SK-N-SH treated with all-trans-retinoic acid at 6 μM for 48 hours (cell line): ENCODE measurements around the gene ULK4.

Source experiments
- ARNTL ChIP-seq: fragments of 450-650 bp; formaldehyde crosslinking; IDR thresholded peaks from 2 replicates; pipeline ENCODE4 v1.5.0; 2020; ENCODE audit warnings: low read depth, mild to moderate bottlenecking, moderate library complexity, borderline replicate concordance
- BACH2 ChIP-seq: fragments of 250-450 bp; sonication (Bioruptor Pico); IDR thresholded peaks from 2 replicates; pipeline ENCODE4 v1.9.0; 2021; ENCODE audit warnings: mild to moderate bottlenecking, borderline replicate concordance
- ESRRG ChIP-seq: fragments of 250-450 bp; sonication (Bioruptor Pico); IDR thresholded peaks from 2 replicates; pipeline ENCODE4 v1.6.1; 2021; ENCODE audit warnings: mild to moderate bottlenecking
- OSR1 ChIP-seq: fragments of 250-450 bp; sonication (Bioruptor Pico); IDR thresholded peaks from 2 replicates; pipeline ENCODE4 v1.8.0; 2022; ENCODE audit warnings: moderate library complexity, mild to moderate bottlenecking, inconsistent platforms
- RARB ChIP-seq: fragments of 250-450 bp; sonication (Bioruptor Pico); IDR thresholded peaks from 2 replicates; pipeline ENCODE4 v1.8.0; 2021; ENCODE audit warnings: mild to moderate bottlenecking, moderate library complexity
- TF ChIP-seq, protein P1 (sequence below): fragments of 250-450 bp; sonication (Bioruptor Pico); IDR thresholded peaks from 2 replicates; pipeline ENCODE4 v1.8.0; 2021; ENCODE audit warnings: low read depth, mild to moderate bottlenecking, moderate library complexity, borderline replicate concordance
- TF ChIP-seq, protein P2 (sequence below): fragments of 250-450 bp; sonication (Bioruptor Pico); IDR thresholded peaks from 2 replicates; pipeline ENCODE4 v1.5.1; 2021; ENCODE audit warnings: mild to moderate bottlenecking, moderate library complexity
- TF ChIP-seq, protein P3 (sequence below): fragments of 250-450 bp; sonication (Bioruptor Pico); IDR thresholded peaks from 2 replicates; pipeline ENCODE4 v1.8.0; 2020; ENCODE audit warnings: mild to moderate bottlenecking, moderate library complexity, borderline replicate concordance

DNA sequence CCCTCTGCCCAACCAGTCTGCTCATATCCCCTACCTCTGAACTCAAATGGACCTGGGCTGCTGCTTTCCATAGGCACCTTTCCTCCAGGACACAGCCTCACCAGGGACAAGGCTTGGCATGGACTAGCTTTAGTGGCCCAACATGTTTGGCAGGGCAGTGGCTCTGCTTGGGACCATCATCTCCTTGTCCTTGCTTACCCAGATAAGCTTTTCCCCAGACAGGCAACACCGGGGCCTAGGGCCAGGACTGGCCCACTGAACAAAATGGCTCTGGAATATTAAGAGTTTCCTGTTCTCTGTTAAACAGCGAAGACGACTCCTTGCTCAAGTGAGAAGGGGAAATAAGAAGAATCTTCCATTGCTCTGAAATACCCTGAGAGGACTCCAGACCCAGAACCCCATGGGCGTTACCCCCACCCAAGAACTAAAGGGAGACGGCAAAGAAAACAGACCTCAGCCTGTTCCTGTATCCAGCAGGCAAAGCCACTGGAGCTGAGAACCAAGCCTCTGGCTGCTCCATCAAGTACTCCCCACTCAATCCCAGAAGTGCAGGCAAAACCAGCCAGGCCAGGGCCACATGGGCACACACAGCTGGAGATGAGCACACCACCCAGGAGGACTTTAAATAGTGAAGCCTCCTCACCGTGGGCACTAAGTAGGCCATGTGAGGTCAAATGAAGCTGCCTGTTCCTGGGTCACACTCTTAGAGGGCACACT lies 717.1 kb downstream of the ULK4 start:
- TF ChIP-seq ARNTL = no peak
- TF ChIP-seq ESRRG (CRISPR knock-in tag) = no peak
- TF ChIP-seq, protein P1, sequence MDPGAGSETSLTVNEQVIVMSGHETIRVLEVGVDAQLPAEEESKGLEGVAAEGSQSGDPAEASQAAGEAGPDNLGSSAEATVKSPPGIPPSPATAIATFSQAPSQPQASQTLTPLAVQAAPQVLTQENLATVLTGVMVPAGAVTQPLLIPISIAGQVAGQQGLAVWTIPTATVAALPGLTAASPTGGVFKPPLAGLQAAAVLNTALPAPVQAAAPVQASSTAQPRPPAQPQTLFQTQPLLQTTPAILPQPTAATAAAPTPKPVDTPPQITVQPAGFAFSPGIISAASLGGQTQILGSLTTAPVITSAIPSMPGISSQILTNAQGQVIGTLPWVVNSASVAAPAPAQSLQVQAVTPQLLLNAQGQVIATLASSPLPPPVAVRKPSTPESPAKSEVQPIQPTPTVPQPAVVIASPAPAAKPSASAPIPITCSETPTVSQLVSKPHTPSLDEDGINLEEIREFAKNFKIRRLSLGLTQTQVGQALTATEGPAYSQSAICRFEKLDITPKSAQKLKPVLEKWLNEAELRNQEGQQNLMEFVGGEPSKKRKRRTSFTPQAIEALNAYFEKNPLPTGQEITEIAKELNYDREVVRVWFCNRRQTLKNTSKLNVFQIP (CRISPR knock-in tag) = no peak
- no peak for TF ChIP-seq OSR1
- TF ChIP-seq, protein P2, sequence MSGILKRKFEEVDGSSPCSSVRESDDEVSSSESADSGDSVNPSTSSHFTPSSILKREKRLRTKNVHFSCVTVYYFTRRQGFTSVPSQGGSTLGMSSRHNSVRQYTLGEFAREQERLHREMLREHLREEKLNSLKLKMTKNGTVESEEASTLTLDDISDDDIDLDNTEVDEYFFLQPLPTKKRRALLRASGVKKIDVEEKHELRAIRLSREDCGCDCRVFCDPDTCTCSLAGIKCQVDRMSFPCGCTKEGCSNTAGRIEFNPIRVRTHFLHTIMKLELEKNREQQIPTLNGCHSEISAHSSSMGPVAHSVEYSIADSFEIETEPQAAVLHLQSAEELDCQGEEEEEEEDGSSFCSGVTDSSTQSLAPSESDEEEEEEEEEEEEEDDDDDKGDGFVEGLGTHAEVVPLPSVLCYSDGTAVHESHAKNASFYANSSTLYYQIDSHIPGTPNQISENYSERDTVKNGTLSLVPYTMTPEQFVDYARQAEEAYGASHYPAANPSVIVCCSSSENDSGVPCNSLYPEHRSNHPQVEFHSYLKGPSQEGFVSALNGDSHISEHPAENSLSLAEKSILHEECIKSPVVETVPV (CRISPR knock-in tag) = no peak
- TF ChIP-seq, protein P3, sequence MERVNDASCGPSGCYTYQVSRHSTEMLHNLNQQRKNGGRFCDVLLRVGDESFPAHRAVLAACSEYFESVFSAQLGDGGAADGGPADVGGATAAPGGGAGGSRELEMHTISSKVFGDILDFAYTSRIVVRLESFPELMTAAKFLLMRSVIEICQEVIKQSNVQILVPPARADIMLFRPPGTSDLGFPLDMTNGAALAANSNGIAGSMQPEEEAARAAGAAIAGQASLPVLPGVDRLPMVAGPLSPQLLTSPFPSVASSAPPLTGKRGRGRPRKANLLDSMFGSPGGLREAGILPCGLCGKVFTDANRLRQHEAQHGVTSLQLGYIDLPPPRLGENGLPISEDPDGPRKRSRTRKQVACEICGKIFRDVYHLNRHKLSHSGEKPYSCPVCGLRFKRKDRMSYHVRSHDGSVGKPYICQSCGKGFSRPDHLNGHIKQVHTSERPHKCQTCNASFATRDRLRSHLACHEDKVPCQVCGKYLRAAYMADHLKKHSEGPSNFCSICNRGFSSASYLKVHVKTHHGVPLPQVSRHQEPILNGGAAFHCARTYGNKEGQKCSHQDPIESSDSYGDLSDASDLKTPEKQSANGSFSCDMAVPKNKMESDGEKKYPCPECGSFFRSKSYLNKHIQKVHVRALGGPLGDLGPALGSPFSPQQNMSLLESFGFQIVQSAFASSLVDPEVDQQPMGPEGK (CRISPR knock-in tag) = no peak
- no peak for TF ChIP-seq BACH2 (CRISPR knock-in tag)
- no peak for TF ChIP-seq RARB (CRISPR knock-in tag)
